Measurements from ENCODE around the gene TEX54. TPM values are rescaled to one million over a fixed set of nuclear protein-coding genes. Genes with fewer than 3 reads are reported as not detected.

The TEX54 gene
- polyA plus RNA-seq, 2 of the 4 experiments (the other 2 are of a cell fraction), result not detected

GRCh38 chr11:62810748-62811147, 21.9 kb downstream of the TEX54 start:
- no peak overlapping the region for H3K27ac ChIP-seq
- H3K4me1 ChIP-seq, result peaks cover 8% of the 10 kb centered on the region; the same call in 2 of the 3 replicates
- ATAC-seq (no peak), DNase-seq (ENCODE audit: low read depth in 1 of 2, low spot score in 1 of 2) (no peak), FAIRE-seq (no peak)
- TF ChIP-seq RARB (CRISPR knock-in tag; IDR thresholded peaks at IDR 0.05), result no peak
- TF ChIP-seq BHLHE40 (IDR thresholded peaks at IDR 0.05; ENCODE audit: low read depth, low read length), result no peak
- H3K4me3 ChIP-seq, result no peak overlapping the region
- no peaks in the 10 kb centered on the region for H3K9me3 ChIP-seq
- POLR2A ChIA-PET, result no interaction called here
- no peak overlapping the region for H3K4me2 ChIP-seq
- WGBS (ENCODE audit: missing lambda C conversion rate), result 59% methylated on average over 1 of the region's 1 CpG
- CTCF ChIA-PET, result interaction anchor here (1.0 kb wide), 1 partner anchor 24 kb away, joined by 4 read pairs; no protein-coding TSS in a partner anchor

DNA sequence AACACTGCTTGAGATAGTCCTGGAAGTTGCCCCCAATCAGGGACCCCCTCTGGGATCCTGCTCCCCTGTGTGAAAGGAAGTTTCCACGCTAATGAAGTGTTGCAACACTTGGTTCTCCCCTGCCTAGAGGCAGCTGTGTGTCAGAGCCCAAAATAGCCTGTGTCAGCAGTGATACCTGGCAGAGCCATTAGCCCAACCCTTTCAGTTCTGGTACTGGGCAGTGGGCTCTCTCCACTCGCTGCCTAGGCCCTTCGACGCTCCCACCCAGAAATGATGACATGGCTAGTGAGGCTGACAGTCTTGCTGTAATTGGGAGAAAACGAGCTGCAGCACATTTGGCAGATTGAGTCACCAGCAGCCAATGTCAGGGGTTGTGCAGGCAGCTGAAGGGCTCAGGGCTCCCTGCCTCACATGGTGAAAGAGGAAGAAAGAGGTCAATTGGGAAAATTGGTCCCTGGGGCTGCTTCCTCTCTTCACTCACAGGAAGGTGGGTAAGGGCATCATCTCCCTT, 26.0 kb downstream of the TEX54 start:
- H3K27ac ChIP-seq, result no peak overlapping the region; a peak in 1 of 6 replicates
- no peak overlapping the region for H3K4me3 ChIP-seq
- peaks cover 16% of the 10 kb centered on the region; the same call in 2 of the 3 replicates for H3K4me1 ChIP-seq
- WGBS (ENCODE audit: missing lambda C conversion rate), result 95% methylated on average over 5 of the region's 5 CpGs
- TF ChIP-seq RAD21 (conservative IDR thresholded peaks at IDR 0.05 in 1 of 2, IDR thresholded peaks at IDR 0.05 in 1 of 2) (no peak), CEBPB (IDR thresholded peaks at IDR 0.05) (0 out of 4 replicates have a peak, but pooled peaks of 1 of the 2 experiments have one; percentile 25), MAFK (IDR thresholded peaks at IDR 0.05; ENCODE audit: partially characterized antibody) (peak; percentile 39)
- no peak overlapping the region; the same call in 2 of the 3 replicates for H3K4me2 ChIP-seq
- CTCF ChIA-PET, result interaction anchor here (1.0 to 4.3 kb wide), 6 partner anchors 8 to 21 kb away, joined by 3 to 18 read pairs (median 5); partner anchors contain the start of gene TMEM179B
- H3K9me3 ChIP-seq, result no peaks in the 10 kb centered on the region
- POLR2A ChIA-PET, result interaction anchor here (0.6 to 2.7 kb wide), 7 partner anchors 15 to 35 kb away, joined by 3 to 11 read pairs (median 4); partner anchors contain the start of genes STX5, TMEM179B and TMEM223
- ATAC-seq (no peak), DNase-seq (ENCODE audit: low read depth in 1 of 2, low spot score in 1 of 2) (no peak), FAIRE-seq (no peak)

GRCh38 chr11:62805961-62806441, 26.6 kb downstream of the TEX54 start:
- ChIA-PET CTCF (interaction anchor here (1.0 to 4.3 kb wide), 7 partner anchors 9 to 32 kb away, joined by 3 to 18 read pairs (median 3); partner anchors contain the start of gene TMEM179B), POLR2A (interaction anchor here (0.5 to 2.7 kb wide), 11 partner anchors 9 to 1496 kb away, joined by 3 to 11 read pairs (median 4); partner anchors contain the start of genes STX5, TMEM179B and TMEM223)
- peak overlapping the region; percentile 83 for H3K4me2 ChIP-seq
- peak overlapping the region; percentile 90 for H3K4me3 ChIP-seq
- 47% methylated on average over 12 of the region's 12 CpGs for WGBS (ENCODE audit: missing lambda C conversion rate)
- FAIRE-seq (no peak), DNase-seq (ENCODE audit: low read depth in 1 of 2, low spot score in 1 of 2) (no peak), ATAC-seq (peak in 1 of 2 experiments; percentile 4; a peak in 3 of 6 replicates)
- no peaks in the 10 kb centered on the region for H3K9me3 ChIP-seq
- no peak for TF ChIP-seq ZSCAN20 (CRISPR knock-in tag; IDR thresholded peaks at IDR 0.05)
- H3K4me1 ChIP-seq, result peaks cover 16% of the 10 kb centered on the region; the same call in 2 of the 3 replicates
- peak overlapping the region; percentile 87 to 92 for H3K27ac ChIP-seq

DNA sequence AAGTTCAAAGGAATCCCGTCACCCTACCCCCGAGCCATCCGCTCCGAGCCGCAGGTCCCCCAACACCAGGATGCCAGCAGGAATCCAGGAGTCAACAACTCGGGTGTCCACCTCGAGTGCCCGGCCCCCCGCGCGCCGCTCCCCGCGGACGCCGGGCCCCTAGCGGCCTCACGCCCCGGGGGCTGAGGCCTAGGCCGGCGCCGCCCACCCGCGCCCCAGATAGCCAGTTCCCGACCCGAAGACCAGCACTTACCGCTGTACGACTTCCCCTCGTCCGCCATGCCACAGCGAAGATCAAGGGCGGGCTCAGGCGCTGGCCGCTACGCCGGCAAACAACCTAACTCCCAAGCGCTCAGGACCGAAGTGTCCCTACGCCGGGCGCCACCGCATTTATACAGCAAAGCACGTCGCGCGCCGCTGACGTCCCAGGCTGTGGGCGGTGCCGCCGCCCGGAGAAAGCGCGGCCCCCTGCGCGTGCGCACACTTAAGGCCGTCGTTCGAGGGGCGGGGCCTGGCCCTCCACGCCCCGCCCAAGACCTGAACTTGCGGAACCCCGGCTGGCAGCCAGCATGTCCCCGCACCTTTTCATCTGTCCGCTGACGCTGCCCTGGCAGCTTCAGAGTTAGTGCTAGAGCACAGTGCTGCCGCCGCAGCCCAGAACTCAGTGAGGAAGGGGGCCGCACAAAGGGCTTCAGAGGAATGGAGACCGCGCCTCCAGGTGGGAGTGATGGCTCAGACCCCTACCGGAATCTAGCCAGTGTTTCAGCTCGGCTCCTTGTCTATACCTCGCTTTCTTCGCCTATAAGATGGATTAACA, 27.4 kb downstream of the TEX54 start, which contains the start of gene NXF1:
Gene NXF1 (minus strand): TSS at position 365 of the 817 bp plus-strand sequence. CDS start 84 bp downstream, at position 281.
- ChIA-PET POLR2A (interaction anchor here (0.5 to 2.7 kb wide), 11 partner anchors 8 to 1497 kb away, joined by 3 to 11 read pairs (median 4); partner anchors contain the start of genes STX5, TMEM179B and TMEM223), CTCF (interaction anchor here (1.1 to 4.3 kb wide), 7 partner anchors 9 to 32 kb away, joined by 3 to 18 read pairs (median 5); partner anchors contain the start of gene TMEM179B)
- peak; percentile 83 to 91 for ATAC-seq
- no peak for FAIRE-seq
- 0% methylated on average over 14 of the region's 77 CpGs for WGBS (ENCODE audit: missing lambda C conversion rate)
- DNase-seq (ENCODE audit: low read depth in 1 of 2, low spot score in 1 of 2), result peak; percentile 84 to 97
- peaks cover 16% of the 10 kb centered on the region; the same call in 2 of the 3 replicates for H3K4me1 ChIP-seq
- H3K4me3 ChIP-seq, result peak within 1 kb of the TSS; percentile 90
- H3K4me2 ChIP-seq, result peak within 1 kb of the TSS; percentile 95
- H3K27ac ChIP-seq, result peak within 1 kb of the TSS; percentile 87 to 92
- no peaks in the 10 kb centered on the region for H3K9me3 ChIP-seq
- 0 out of 2 replicates have a peak, but pooled peaks have one; percentile 31 for TF ChIP-seq FOSB (CRISPR knock-in tag; IDR thresholded peaks at IDR 0.05)
- TF ChIP-seq NPAS2 (CRISPR knock-in tag; IDR thresholded peaks at IDR 0.05; ENCODE audit: borderline replicate concordance), result no peak
- no peak for TF ChIP-seq RARB (CRISPR knock-in tag; IDR thresholded peaks at IDR 0.05)
- no peak for TF ChIP-seq EHF (CRISPR knock-in tag; IDR thresholded peaks at IDR 0.05)
- peak; percentile 99 for TF ChIP-seq PHF8 (IDR thresholded peaks at IDR 0.05; ENCODE audit: borderline replicate concordance, low read depth)
- TF ChIP-seq ESRRA (IDR thresholded peaks at IDR 0.05; ENCODE audit: borderline replicate concordance, low read length), result no peak; the same call in 1 of the 2 replicates
- TF ChIP-seq JUN (IDR thresholded peaks at IDR 0.05), result peak; percentile 94 to 99
- TF ChIP-seq HEYL (CRISPR knock-in tag; IDR thresholded peaks at IDR 0.05), result no peak
- TF ChIP-seq NR3C1 (IDR thresholded peaks at IDR 0.05), result no peak
- TF ChIP-seq REST (IDR thresholded peaks at IDR 0.05), result peak; percentile 49; the same call in 1 of the 2 replicates
- no peak for TF ChIP-seq ZSCAN20 (CRISPR knock-in tag; IDR thresholded peaks at IDR 0.05)
- TF ChIP-seq, protein P1, sequence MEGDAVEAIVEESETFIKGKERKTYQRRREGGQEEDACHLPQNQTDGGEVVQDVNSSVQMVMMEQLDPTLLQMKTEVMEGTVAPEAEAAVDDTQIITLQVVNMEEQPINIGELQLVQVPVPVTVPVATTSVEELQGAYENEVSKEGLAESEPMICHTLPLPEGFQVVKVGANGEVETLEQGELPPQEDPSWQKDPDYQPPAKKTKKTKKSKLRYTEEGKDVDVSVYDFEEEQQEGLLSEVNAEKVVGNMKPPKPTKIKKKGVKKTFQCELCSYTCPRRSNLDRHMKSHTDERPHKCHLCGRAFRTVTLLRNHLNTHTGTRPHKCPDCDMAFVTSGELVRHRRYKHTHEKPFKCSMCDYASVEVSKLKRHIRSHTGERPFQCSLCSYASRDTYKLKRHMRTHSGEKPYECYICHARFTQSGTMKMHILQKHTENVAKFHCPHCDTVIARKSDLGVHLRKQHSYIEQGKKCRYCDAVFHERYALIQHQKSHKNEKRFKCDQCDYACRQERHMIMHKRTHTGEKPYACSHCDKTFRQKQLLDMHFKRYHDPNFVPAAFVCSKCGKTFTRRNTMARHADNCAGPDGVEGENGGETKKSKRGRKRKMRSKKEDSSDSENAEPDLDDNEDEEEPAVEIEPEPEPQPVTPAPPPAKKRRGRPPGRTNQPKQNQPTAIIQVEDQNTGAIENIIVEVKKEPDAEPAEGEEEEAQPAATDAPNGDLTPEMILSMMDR (IDR thresholded peaks at IDR 0.05), result no peak
- TF ChIP-seq CHD4 (IDR thresholded peaks at IDR 0.05; ENCODE audit: borderline replicate concordance), result no peak
- peak; percentile 87; the same call in 1 of the 2 replicates for TF ChIP-seq TP53 (CRISPR knock-in tag; IDR thresholded peaks at IDR 0.05)
- TF ChIP-seq SREBF2 (IDR thresholded peaks at IDR 0.05), result no peak
- TF ChIP-seq EHMT2 (IDR thresholded peaks at IDR 0.05; ENCODE audit: low read depth), result no peak
- peak; percentile 30; the same call in 1 of the 2 replicates for TF ChIP-seq MAZ (IDR thresholded peaks at IDR 0.05; ENCODE audit: borderline replicate concordance, low read depth, low read length)
